ENCODE data around the gene KCNH1. TPM values are rescaled to one million over a fixed set of nuclear protein-coding genes. Genes with fewer than 3 reads are reported as not detected.

KCNH1 gene
- total and polyA plus RNA-seq, 10 of the 15 experiments (the other 5 are each of a cell fraction or from before 2014, with no cell fraction given) = 0.02 to 0.04 (median 0.04) TPM; not detected in 7

DNA sequence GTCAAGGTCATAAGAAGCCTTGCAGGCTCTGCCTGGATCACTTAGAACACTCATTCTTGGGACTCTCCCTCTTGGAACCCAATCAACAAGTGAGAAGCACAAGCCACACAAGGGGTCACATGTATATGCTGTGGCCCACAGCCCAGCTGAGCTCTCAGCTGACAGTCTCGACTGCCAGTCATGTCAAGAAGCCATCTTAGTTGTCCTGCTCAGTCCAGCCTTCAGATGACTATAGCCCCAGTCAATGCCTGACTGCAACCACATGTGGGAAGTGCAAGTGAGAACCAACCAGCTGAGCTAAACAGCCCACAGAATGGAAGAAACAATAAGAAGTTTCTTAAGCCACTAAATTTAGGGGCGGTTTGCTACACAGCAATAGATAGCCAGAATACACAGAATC, 356.0 kb downstream of the KCNH1 start:
- H3K36me3 ChIP-seq (ENCODE audit: control insufficient read depth in 2 of 2, insufficient read depth in 2 of 2, low read length in 1 of 2) = no peaks in the 10 kb centered on the region
- no peak overlapping the region for H3K4me2 ChIP-seq (ENCODE audit: control insufficient read depth, insufficient read depth)
- H3K27ac ChIP-seq (ENCODE audit: control insufficient read depth, insufficient read depth) = no peak overlapping the region
- ChIA-PET SMC1A (ENCODE audit: uncharacterized antibody, unreplicated experiment) (no interaction called here), POLR2A (no interaction called here), CTCF (no interaction called here), RAD21 (ENCODE audit: unreplicated experiment) (interaction anchor here (0.7 kb wide), 1 partner anchor 286 kb away, joined by 3 read pairs; no protein-coding TSS in a partner anchor)
- intact Hi-C loops (cut with micrococcal nuclease; ENCODE audit: unreplicated experiment) = no loop called here
- 23% methylated on average over 2 of the region's 2 CpGs for WGBS (ENCODE audit: insufficient coverage, insufficient replicate concordance, low lambda C conversion rate, missing lambda C conversion rate)
- DNase-seq (ENCODE audit: low read depth, low spot score) (no peak), FAIRE-seq (no peak), ATAC-seq (no peak)
- no peak overlapping the region for H3K4me3 ChIP-seq
- no TSS peak for BruUV-seq (replicated peaks)
- TF ChIP-seq NFXL1 (IDR thresholded peaks at IDR 0.05; ENCODE audit: borderline replicate concordance) (no peak), RFX5 (IDR thresholded peaks at IDR 0.05; ENCODE audit: low read depth, low read length) (no peak), CBX3 (IDR thresholded peaks at IDR 0.05; ENCODE audit: borderline replicate concordance, low read depth) (no peak), RBBP5 (conservative IDR thresholded peaks at IDR 0.05) (no peak), ZNF622 (IDR thresholded peaks at IDR 0.05) (no peak), SMAD5 (IDR thresholded peaks at IDR 0.05; ENCODE audit: low read depth) (no peak), POLR2AphosphoS5 (IDR thresholded peaks at IDR 0.05; ENCODE audit: low read length) (no peak), ZNF592 (IDR thresholded peaks at IDR 0.05) (no peak), BCLAF1 (IDR thresholded peaks at IDR 0.05) (no peak), FOS (IDR thresholded peaks at IDR 0.05; ENCODE audit: borderline replicate concordance, extremely low read depth, insufficient read length) (no peak), ESRRA (IDR thresholded peaks at IDR 0.05; ENCODE audit: low read length) (no peak), ZNF274 (IDR thresholded peaks at IDR 0.05; ENCODE audit: insufficient read depth, insufficient read length) (no peak), PAX8 (IDR thresholded peaks at IDR 0.05) (no peak), SREBF2 (IDR thresholded peaks at IDR 0.05; ENCODE audit: low read length) (no peak), POLR2A (IDR thresholded peaks at IDR 0.05; ENCODE audit: low read depth, low read length) (no peak), MEF2B (IDR thresholded peaks at IDR 0.05; ENCODE audit: partially characterized antibody, poor library complexity, severe bottlenecking) (no peak), CEBPB (IDR thresholded peaks at IDR 0.05; ENCODE audit: borderline replicate concordance in 1 of 2, low read depth in 2 of 2, low read length in 2 of 2) (no peak)
- no peaks in the 10 kb centered on the region for H3K27me3 ChIP-seq (replicated peaks in 1 of 2; ENCODE audit: control insufficient read depth in 2 of 2, insufficient read depth in 2 of 2, low read length in 1 of 2)
- H3K4me1 ChIP-seq (ENCODE audit: control insufficient read depth, insufficient read depth, low read length) = no peaks in the 10 kb centered on the region
- in situ Hi-C loops (cut with MboI) = no loop called here
- H2AFZ ChIP-seq (ENCODE audit: control insufficient read depth, low read depth, low read length) = no peak overlapping the region
- no peaks in the 10 kb centered on the region for H3K9me3 ChIP-seq (replicated peaks; ENCODE audit: control insufficient read depth, insufficient read depth, low read length)
- no peaks in the 10 kb centered on the region for H3K79me2 ChIP-seq (ENCODE audit: control insufficient read depth, insufficient read depth, low read length)
- H4K20me1 ChIP-seq (ENCODE audit: control insufficient read depth, insufficient read depth) = no peaks in the 10 kb centered on the region
- H3K9ac ChIP-seq (ENCODE audit: control insufficient read depth, insufficient read depth, low read length) = no peak overlapping the region

Measured in GM12878 (cell line).